Stomach (tissue), 4 donors: ENCODE data around the gene TSTD1.

Experiments
- CTCF ChIP-seq, 7 experiments: fragments of 450-650 bp in 4 of 7; fragments of 200-600 bp in 3 of 7; sonication (generic) in 3 of 7; IDR thresholded peaks; one replicate each; pipeline ENCODE4 v1.5.1; 2016 to 2019; ENCODE audit warnings: antibody characterized with exemption in 7 of 7, control low read depth in 2 of 7, mild to moderate bottlenecking in 1 of 7
- EP300 ChIP-seq: sonication (generic); formaldehyde crosslinking; IDR thresholded peaks from one replicate; pipeline ENCODE4 v1.6.1; 2017; ENCODE audit warnings: antibody characterized with exemption
- POLR2A ChIP-seq, 4 donors: fragments of 450-650 bp; IDR thresholded peaks; one replicate each; pipeline ENCODE4 v1.6.1; 2016; ENCODE audit warnings: antibody characterized with exemption in 4 of 4, control low read depth in 2 of 4, mild to moderate bottlenecking in 1 of 4, moderate library complexity in 1 of 4

- TF ChIP-seq CTCF (IDR thresholded peaks at IDR 0.05) (no peak), EP300 (no peak), POLR2A (IDR thresholded peaks at IDR 0.05) (no peak)
Measured at GRCh38 chr1:161013131-161013487, 25.7 kb downstream of the TSTD1 start.
